Calu3 (cell line): ENCODE data around the gene GARIN5A. TPM values are rescaled to one million over a fixed set of nuclear protein-coding genes. Genes with fewer than 3 reads are reported as not detected.

Experiments
- BruUV-seq: library from RNA; stranded (reverse); fragments of 400-500 nt; replicated peaks from 2 replicates; lab custom pipeline; 2021; lab: Mats Ljungman, UMichigan
- CTCF ChIA-PET: fragments of 300-600 bp; sonication (Branson Sonifier 250); formaldehyde crosslinking; loops from one replicate; lab custom pipeline; 2022; ENCODE audit warnings: antibody characterized with exemption; lab: Charles Lee
- DNase-seq: peaks from one replicate; pipeline ENCODE4 v3.0.0; 2022
- H3K27ac Mint-ChIP-seq: one replicate; pipeline ENCODE4 v1.8.0; 2022; ENCODE audit warnings: mixed read lengths; ENCODE audit not compliant: unreplicated experiment
- H3K27me3 Mint-ChIP-seq: one replicate; pipeline ENCODE4 v1.8.0; 2022; ENCODE audit warnings: mixed read lengths; ENCODE audit not compliant: unreplicated experiment
- H3K36me3 Mint-ChIP-seq: one replicate; pipeline ENCODE4 v1.8.0; 2022; ENCODE audit warnings: mild to moderate bottlenecking, moderate library complexity, mixed read lengths; ENCODE audit not compliant: insufficient read depth, unreplicated experiment
- H3K4me1 Mint-ChIP-seq: one replicate; pipeline ENCODE4 v1.8.0; 2022; ENCODE audit warnings: mild to moderate bottlenecking, low read depth, mixed read lengths; ENCODE audit not compliant: unreplicated experiment
- H3K4me3 Mint-ChIP-seq: one replicate; pipeline ENCODE4 v1.8.0; 2022; ENCODE audit warnings: mild to moderate bottlenecking, low read depth, moderate library complexity, mixed read lengths; ENCODE audit not compliant: unreplicated experiment
- H3K9me3 Mint-ChIP-seq: one replicate; pipeline ENCODE4 v1.8.0; 2022; ENCODE audit warnings: low read depth, mixed read lengths; ENCODE audit not compliant: unreplicated experiment
- CTCF ChIP-seq: fragments of 200-600 bp; IDR thresholded peaks from one replicate; pipeline ENCODE4 v1.8.0; 2022; ENCODE audit warnings: antibody characterized with exemption; ENCODE audit not compliant: unreplicated experiment
- intact Hi-C: fragments of 100-400 bp; cut with micrococcal nuclease; formaldehyde crosslinking; loops from one replicate; pipeline ENCODE4 v1.10.0; 2022; ENCODE audit not compliant: unreplicated experiment
- total RNA-seq: library from RNA; stranded (reverse); gene quantifications from 2 replicates; pipeline ENCODE4 v1.2.3, GENCODE V29; 2022

GARIN5A gene
- total RNA-seq, 1 experiment from 2014 or later: 6.0 TPM

DNA sequence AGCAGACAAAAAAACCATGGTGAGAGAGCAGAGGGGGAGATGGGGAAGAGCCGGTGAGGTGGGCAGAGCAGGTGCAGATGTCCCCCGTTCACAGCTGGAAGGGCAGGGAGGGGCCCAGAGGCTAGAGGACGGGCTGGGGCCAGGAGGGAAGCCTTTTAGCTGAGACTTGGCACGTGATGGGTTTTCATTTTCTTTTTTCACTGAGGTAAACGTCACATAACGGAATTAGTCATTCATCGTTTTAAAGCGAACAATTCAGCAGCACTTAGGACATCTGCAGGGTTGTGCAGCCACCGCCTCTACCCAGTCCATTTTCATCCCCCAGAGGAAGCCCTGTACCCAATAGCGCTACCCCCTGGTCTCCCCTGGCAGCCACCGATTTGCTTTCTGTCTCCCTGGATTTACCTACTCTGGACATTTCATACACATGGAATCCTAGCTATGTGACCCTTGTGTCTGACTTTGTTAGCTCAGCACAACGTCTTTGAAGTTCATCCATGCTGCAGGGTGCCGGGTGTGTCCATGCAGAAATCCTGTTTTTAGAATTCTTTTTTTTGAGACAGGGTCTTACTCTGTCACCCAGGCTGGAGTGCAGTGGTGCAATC is 16.4 kb downstream of the GARIN5A start:
- no peak for TF ChIP-seq CTCF
- H3K36me3 Mint-ChIP-seq: peaks cover 3% of the 10 kb centered on the region
- H3K27me3 Mint-ChIP-seq: peaks cover 58% of the 10 kb centered on the region
- no peak overlapping the region for H3K4me3 Mint-ChIP-seq
- no TSS peak for BruUV-seq
- no peak overlapping the region for H3K27ac Mint-ChIP-seq
- H3K9me3 Mint-ChIP-seq: peaks cover 5% of the 10 kb centered on the region
- CTCF ChIA-PET: interaction anchor here (1.3 to 1.5 kb wide), 2 partner anchors 91 to 103 kb away, joined by 7 to 9 read pairs; no protein-coding TSS in a partner anchor
- peak; percentile 23 for DNase-seq
- peaks cover 7% of the 10 kb centered on the region for H3K4me1 Mint-ChIP-seq
- intact Hi-C loops: loop anchor here (2.0 kb wide), 1 partner anchor 91 kb away; no protein-coding TSS in a partner anchor

DNA sequence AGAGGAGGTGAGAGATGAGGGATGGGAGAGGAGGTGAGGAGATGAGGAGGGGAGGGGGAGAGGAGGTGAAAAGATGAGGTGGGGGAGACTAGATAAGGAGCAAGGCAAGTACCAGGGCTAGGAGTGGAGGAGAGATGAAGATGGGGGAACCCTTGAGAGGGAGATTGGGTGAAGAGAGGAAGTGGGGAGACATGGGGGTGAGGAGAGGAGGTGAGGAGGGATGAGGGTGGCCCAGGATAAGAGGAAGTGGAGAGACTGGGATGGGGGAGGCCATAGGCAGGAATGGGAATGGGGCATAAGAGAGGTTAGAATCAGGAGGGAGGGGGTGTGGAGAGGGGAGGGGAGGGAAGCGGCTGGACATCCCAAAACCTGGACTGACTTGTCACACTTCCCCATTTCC is 17.0 kb downstream of the GARIN5A start:
- TF ChIP-seq CTCF: no peak
- peaks cover 3% of the 10 kb centered on the region for H3K36me3 Mint-ChIP-seq
- no peak overlapping the region for H3K4me3 Mint-ChIP-seq
- H3K9me3 Mint-ChIP-seq: peaks cover 5% of the 10 kb centered on the region
- peaks cover 58% of the 10 kb centered on the region for H3K27me3 Mint-ChIP-seq
- peaks cover 7% of the 10 kb centered on the region for H3K4me1 Mint-ChIP-seq
- no TSS peak for BruUV-seq
- DNase-seq: no peak
- CTCF ChIA-PET: no interaction called here
- no peak overlapping the region for H3K27ac Mint-ChIP-seq
- intact Hi-C loops: loop anchor here (2.0 kb wide), 1 partner anchor 91 kb away; no protein-coding TSS in a partner anchor

DNA sequence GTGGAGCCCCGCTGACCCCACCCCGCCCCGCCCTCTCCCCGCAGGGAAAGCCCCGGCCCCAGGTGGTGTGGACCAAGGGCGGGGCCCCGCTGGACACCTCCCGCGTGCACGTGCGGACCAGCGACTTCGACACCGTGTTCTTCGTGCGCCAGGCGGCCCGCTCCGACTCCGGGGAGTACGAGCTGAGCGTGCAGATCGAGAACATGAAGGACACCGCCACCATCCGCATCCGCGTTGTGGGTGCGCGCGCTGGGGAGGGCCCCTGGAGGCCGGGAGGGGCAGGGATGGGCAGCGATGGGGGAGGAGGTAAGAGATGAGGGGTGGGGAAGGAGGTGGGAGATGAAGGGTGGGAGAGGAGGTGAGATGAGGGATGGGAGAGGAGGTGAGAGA is 17.6 kb downstream of the GARIN5A start:
- no peak overlapping the region for H3K27ac Mint-ChIP-seq
- CTCF ChIA-PET: no interaction called here
- H3K36me3 Mint-ChIP-seq: peaks cover 3% of the 10 kb centered on the region
- no peak for TF ChIP-seq CTCF
- H3K9me3 Mint-ChIP-seq: peaks cover 5% of the 10 kb centered on the region
- peaks cover 7% of the 10 kb centered on the region for H3K4me1 Mint-ChIP-seq
- H3K4me3 Mint-ChIP-seq: no peak overlapping the region
- DNase-seq: no peak
- peaks cover 53% of the 10 kb centered on the region for H3K27me3 Mint-ChIP-seq
- BruUV-seq: no TSS peak
- intact Hi-C loops: no loop called here

- DNase-seq: no peak
- no peak overlapping the region for H3K27ac Mint-ChIP-seq
- H3K4me1 Mint-ChIP-seq: peaks cover 7% of the 10 kb centered on the region
- intact Hi-C loops: no loop called here
- no TSS peak for BruUV-seq
- H3K4me3 Mint-ChIP-seq: no peak overlapping the region
- H3K27me3 Mint-ChIP-seq: peaks cover 50% of the 10 kb centered on the region
- peaks cover 3% of the 10 kb centered on the region for H3K36me3 Mint-ChIP-seq
- CTCF ChIA-PET: no interaction called here
- no peak for TF ChIP-seq CTCF
- H3K9me3 Mint-ChIP-seq: peaks cover 5% of the 10 kb centered on the region
Observed at GRCh38 chr19:50458396-50459066, 18.1 kb downstream of the GARIN5A start.
